ENCODE results near the gene GTF2H3.
"Not testable (repeated sequence)": the region's sequence is repeated elsewhere in the genome, so short reads cannot be mapped to it uniquely, and the experiment has no call there.

GTF2H3 gene

GRCh38 chr12:123633379-123634141 is at the start of gene GTF2H3, which contains the start of gene EIF2B1:
TSS of gene GTF2H3 (plus strand) at chr12:123633829. CDS start at chr12:123633860, 31 bp downstream.
TSS of gene EIF2B1 (minus strand) at chr12:123633686. CDS start at chr12:123633557, 129 bp downstream.
- FAIRE-seq = peak; percentile 74

- no peak for FAIRE-seq
Measured at GRCh38 chr12:123591702-123592481, 41.7 kb upstream of the GTF2H3 start.

GRCh38 chr12:123595729-123596128 is 37.9 kb upstream of the GTF2H3 start:
- no peak for FAIRE-seq

GRCh38 chr12:123597100-123597499 is 36.5 kb upstream of the GTF2H3 start:
- FAIRE-seq = no peak

- no peak for FAIRE-seq
Measured at GRCh38 chr12:123598522-123598921, 35.1 kb upstream of the GTF2H3 start.

- FAIRE-seq = no peak
Measured at GRCh38 chr12:123599310-123599709, 34.3 kb upstream of the GTF2H3 start.

- no peak for FAIRE-seq
Measured at GRCh38 chr12:123599721-123600120, 33.9 kb upstream of the GTF2H3 start.

- no peak for FAIRE-seq
Measured at GRCh38 chr12:123601602-123602489, 31.8 kb upstream of the GTF2H3 start, which contains the start of gene DDX55. TSS of gene DDX55 (plus strand) at chr12:123602099. CDS start at chr12:123602149, 50 bp downstream.

- no peak for FAIRE-seq
Measured at GRCh38 chr12:123602651-123603195, 30.9 kb upstream of the GTF2H3 start.

- FAIRE-seq = not testable (repeated sequence)
Measured at GRCh38 chr12:123603495-123603894, 30.1 kb upstream of the GTF2H3 start.

- FAIRE-seq = no peak
Measured at GRCh38 chr12:123607756-123608155, 25.9 kb upstream of the GTF2H3 start.

- FAIRE-seq = no peak
Measured at GRCh38 chr12:123608182-123608581, 25.4 kb upstream of the GTF2H3 start.

GRCh38 chr12:123614110-123614509 is 19.5 kb upstream of the GTF2H3 start:
- FAIRE-seq = no peak

GRCh38 chr12:123614531-123614930 is 19.1 kb upstream of the GTF2H3 start:
- FAIRE-seq = no peak

- FAIRE-seq = no peak
Measured at GRCh38 chr12:123617144-123617543, 16.5 kb upstream of the GTF2H3 start.

GRCh38 chr12:123617580-123617979 is 16.0 kb upstream of the GTF2H3 start:
- no peak for FAIRE-seq

GRCh38 chr12:123621101-123621500 is 12.5 kb upstream of the GTF2H3 start:
- FAIRE-seq = no peak

GRCh38 chr12:123621619-123622530 is 11.8 kb upstream of the GTF2H3 start:
- FAIRE-seq = no peak

- FAIRE-seq = no peak
Measured at GRCh38 chr12:123634142-123634561, 523 bp downstream of the GTF2H3 start.

- no peak for FAIRE-seq
Measured at GRCh38 chr12:123643911-123644310, 10.3 kb downstream of the GTF2H3 start.

GRCh38 chr12:123645380-123645779 is 11.8 kb downstream of the GTF2H3 start:
- no peak for FAIRE-seq
